ENCODE measurements around the gene KANK4.

DNA sequence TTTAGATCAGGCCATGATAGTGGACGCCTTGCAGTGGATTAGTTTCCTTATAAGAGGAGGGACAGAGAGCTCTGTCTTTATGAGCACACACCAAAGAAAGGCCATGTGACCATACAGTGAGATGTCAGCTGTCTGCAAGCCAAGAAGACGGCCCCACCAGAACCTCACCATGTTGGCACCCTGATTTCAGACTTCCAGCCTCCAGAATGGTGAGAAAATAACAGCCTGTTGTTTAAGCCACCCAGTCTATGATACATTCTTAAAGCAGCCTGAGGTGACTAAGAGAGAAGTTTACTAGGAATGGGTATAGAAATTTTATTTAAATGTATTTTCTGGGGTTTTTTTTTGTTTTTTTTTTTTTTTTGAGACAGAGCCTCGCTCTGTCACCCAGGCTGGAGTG is 95.1 kb downstream of the KANK4 start:
- TF ChIP-seq, protein P1, sequence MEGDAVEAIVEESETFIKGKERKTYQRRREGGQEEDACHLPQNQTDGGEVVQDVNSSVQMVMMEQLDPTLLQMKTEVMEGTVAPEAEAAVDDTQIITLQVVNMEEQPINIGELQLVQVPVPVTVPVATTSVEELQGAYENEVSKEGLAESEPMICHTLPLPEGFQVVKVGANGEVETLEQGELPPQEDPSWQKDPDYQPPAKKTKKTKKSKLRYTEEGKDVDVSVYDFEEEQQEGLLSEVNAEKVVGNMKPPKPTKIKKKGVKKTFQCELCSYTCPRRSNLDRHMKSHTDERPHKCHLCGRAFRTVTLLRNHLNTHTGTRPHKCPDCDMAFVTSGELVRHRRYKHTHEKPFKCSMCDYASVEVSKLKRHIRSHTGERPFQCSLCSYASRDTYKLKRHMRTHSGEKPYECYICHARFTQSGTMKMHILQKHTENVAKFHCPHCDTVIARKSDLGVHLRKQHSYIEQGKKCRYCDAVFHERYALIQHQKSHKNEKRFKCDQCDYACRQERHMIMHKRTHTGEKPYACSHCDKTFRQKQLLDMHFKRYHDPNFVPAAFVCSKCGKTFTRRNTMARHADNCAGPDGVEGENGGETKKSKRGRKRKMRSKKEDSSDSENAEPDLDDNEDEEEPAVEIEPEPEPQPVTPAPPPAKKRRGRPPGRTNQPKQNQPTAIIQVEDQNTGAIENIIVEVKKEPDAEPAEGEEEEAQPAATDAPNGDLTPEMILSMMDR (conservative IDR thresholded peaks at IDR 0.05; ENCODE audit: low read length), result no peak
- no peak for TF ChIP-seq EZH2phosphoT487 (IDR thresholded peaks at IDR 0.05; ENCODE audit: borderline replicate concordance)

All from Loucy (cell line).